Hepatocyte (in vitro differentiated cells): ENCODE results near the gene PCSK6.

Experiments
- EZH2phosphoT487 ChIP-seq: fragments of 200-600 bp; sonication (generic); IDR thresholded peaks from one replicate; pipeline ENCODE4 v1.6.1; 2018; ENCODE audit warnings: antibody characterized with exemption, mild to moderate bottlenecking, low read depth, moderate library complexity; ENCODE audit not compliant: unreplicated experiment, severe bottlenecking
- TF ChIP-seq, protein P1 (sequence below): fragments of 200-600 bp; sonication (generic); IDR thresholded peaks from 2 replicates; pipeline ENCODE4 v1.5.1; 2016; ENCODE audit warnings: antibody characterized with exemption, mild to moderate bottlenecking; ENCODE audit not compliant: poor library complexity

DNA sequence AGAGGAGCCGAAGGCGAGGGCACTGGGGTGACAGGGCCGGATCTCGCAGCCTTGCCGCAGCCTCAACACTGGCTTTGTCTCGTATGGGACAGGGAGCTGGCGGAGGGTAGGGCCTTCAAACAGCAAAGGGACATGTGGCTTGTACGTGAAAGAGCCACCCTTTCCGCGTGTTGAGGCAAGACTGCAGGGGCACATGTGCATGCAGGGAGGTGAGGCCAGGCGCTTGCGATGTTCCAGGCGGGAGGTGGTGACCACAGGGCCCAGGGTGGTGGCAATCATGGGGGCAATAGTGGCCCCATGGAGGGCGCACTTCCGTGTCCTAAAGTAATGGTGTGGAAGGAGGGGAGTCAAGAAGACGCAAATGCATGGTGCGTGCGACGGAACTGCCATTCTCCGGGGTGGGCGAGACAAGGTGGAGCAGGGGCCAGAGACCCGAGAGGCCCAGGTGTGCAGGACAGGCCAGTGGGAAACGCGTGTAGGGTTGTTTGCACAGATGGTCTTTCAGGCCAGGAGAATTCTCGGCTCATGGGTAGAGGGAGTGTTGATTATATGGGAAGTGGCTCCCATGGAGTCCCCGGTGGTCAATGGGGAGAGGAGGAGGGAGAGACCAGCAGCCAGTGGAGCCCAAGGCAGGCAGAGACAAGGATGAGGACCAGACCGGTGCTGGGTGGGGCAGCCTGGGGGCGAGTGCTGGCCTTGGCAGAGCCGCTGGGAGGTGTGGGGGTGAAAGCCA lies 45.8 kb upstream of the PCSK6 start:
- TF ChIP-seq, protein P1, sequence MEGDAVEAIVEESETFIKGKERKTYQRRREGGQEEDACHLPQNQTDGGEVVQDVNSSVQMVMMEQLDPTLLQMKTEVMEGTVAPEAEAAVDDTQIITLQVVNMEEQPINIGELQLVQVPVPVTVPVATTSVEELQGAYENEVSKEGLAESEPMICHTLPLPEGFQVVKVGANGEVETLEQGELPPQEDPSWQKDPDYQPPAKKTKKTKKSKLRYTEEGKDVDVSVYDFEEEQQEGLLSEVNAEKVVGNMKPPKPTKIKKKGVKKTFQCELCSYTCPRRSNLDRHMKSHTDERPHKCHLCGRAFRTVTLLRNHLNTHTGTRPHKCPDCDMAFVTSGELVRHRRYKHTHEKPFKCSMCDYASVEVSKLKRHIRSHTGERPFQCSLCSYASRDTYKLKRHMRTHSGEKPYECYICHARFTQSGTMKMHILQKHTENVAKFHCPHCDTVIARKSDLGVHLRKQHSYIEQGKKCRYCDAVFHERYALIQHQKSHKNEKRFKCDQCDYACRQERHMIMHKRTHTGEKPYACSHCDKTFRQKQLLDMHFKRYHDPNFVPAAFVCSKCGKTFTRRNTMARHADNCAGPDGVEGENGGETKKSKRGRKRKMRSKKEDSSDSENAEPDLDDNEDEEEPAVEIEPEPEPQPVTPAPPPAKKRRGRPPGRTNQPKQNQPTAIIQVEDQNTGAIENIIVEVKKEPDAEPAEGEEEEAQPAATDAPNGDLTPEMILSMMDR: no peak
- no peak for TF ChIP-seq EZH2phosphoT487
